HG02571 (cell line): ENCODE results near the gene IGDCC3.

Experiments
- ATAC-seq: cut with Tn5 transposase; IDR thresholded peaks from one replicate; pipeline ENCODE4 v1.9.1; 2021; ENCODE audit warnings: mild to moderate bottlenecking, moderate library complexity; ENCODE audit not compliant: unreplicated experiment

Gene IGDCC3

GRCh38 chr15:65377976-65378366 lies at the start of gene IGDCC3:
IGDCC3 (minus strand) TSS chr15:65378002; CDS start chr15:65377788, 214 bp downstream.
- ATAC-seq = no peak

DNA sequence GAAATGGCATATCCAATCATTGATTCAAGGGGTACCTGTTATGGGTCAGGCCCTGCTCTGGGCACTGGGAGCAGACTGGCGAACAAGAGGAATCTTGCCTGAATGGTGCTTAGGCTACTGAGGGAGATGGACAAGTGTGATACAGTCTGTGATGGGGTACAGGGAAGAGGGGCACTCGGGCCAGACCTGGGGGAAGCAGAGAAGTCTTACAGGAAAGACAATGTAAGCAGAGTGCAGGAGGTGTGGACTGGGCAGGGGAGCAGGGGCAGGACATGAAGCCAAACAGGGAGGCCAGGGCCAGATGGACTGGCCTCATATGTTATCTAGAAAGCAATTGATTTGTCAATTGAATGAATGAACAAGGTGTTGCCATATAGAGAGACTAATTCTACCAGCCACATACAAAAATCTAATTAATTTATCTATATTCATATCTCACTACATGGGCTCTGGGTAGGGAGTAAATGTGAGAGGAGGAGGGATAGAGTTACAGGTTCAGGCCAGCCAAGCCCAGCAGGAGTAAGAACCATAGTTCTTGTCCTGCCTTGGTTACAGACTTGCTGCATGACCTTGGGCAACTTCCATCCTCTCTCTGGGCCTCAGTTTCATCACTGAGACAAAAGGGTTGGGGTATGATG lies 48.5 kb upstream of the IGDCC3 start:
- no peak for ATAC-seq

DNA sequence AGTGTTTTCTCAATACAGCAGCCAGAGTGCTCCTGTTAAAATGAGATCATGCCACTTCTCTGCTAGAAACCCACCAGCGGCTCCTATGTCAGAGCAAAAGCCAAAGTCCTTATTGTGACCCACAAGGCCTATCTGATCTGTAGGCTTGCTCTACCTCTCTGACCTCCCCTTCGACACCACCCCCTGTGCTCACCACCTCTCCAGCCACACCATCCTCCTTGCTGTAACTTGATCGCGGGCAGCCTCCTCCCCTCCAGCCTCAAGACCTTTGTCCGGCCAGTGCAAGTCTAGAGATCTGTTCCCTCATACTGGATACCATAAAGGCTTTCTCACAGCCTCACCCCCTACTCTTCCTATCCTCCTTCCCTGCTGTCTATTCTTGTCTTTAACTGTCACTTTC lies 46.9 kb upstream of the IGDCC3 start:
- no peak for ATAC-seq

- no peak for ATAC-seq
Observed at GRCh38 chr15:65423976-65424679, 46.3 kb upstream of the IGDCC3 start.

GRCh38 chr15:65423150-65423975 lies 45.6 kb upstream of the IGDCC3 start:
- ATAC-seq = no peak

- no peak for ATAC-seq
Observed at GRCh38 chr15:65421360-65422215, 43.8 kb upstream of the IGDCC3 start.

DNA sequence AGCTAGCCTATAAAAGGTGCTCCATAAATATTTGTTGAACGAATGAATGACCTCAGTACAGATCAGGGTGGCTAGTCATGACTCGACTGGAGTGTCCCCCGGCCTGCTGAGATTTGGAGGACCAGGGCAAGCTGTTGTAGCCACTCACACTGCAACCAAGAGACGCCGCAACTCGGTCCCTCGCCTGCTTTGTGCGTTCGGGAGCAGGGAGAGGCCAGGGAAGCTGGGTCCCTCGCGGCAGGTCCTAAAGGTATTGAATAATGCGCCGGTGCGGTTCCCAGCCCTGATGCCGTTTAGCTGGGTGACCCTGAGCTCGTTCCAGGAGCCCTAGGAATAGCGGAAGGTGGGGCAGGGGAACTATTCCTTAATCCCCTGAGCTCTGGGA lies 43.2 kb upstream of the IGDCC3 start:
- no peak for ATAC-seq

DNA sequence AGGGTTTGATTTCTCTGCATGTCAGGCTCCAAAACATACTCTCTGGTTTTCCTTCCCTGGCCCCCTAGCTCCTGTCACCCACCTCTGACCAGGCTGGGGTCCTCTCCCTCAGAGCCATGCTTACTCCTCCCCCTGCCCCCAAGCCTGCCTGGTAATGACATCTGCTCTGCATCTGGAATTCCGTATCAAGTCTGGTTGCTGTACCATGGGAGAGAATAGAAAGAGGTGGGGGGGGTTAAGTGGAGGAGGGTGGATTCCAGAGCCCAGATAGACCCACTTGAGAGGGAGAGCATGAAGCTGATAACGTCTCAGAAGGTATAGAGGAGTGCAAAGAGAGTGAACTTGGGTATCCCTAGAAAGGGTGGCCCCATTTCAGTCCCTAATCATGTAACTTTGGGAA lies 40.8 kb upstream of the IGDCC3 start:
- ATAC-seq = no peak

- ATAC-seq = no peak
Observed at GRCh38 chr15:65416845-65417416, 39.1 kb upstream of the IGDCC3 start.

DNA sequence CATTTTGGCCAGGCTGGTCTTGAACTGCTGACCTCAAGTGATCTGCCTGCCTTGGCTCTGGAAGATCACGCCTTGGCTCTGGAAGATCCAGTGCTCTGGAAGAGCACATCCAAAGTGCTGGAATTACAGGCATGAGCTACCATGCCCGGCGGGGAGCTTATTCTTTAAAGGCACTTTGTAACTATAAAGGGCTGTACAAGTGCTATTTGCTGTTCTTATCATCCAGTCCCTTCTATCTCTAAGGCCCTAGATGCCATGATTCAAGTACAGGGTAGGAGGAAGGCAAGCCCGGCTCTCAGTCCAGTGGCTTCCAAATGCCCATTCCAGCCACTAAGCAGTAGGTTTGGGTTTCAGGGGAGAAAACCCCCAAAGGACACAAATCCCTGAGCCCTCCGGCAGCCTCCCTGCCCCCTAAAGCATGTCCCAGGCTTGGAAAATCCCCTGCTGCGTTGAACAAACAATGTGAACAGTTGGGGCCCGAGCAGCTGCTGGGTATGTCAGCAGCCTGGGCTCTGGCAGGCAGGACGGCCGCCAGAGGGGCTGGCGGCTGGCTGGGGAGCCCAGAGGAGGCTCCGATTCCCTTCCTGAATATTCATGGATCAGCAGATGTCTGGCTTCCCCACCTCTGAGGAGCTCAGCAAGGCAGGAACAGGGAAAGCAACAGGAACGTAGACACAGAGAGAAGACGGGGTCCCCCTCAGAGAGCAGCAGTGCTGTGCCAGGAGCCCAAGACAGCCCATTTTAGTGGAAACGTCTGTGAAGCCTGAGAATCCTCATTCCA lies 37.2 kb upstream of the IGDCC3 start:
- ATAC-seq = no peak

- ATAC-seq = no peak
Observed at GRCh38 chr15:65413760-65414144, 36.0 kb upstream of the IGDCC3 start.

DNA sequence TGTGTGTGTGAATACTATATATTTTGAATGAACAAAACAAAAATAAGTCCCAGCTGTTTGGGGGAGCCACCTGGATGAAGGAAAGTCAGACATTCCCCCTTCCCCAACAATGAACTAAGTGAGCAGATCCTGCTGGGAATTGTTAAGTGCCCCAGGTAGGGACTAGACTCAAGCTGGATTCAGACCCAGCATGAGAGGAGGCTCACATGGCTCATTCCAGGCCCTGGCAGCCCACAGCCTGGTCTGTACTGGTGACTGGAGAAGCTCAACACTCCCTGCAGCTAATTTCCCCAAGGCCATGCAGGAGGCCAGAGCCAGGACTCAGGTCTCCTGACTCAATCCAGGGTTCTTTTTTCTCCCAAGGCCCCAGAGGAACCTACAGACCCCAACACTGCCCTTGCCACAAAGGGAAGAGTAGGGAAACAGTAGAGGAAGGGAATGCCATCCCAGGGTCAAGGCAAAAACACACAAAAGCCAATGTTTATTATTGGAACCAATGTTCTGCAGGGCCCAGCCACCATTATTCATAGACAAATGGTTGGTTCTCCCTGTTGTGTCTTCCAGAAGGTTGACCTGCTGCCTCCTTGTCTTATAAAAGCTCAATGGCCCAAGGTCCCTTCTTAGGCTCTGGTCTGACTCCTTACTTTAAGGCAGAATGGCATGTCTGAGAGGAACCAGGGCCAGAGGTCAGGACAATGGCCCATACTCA lies 35.4 kb upstream of the IGDCC3 start:
- no peak for ATAC-seq

DNA sequence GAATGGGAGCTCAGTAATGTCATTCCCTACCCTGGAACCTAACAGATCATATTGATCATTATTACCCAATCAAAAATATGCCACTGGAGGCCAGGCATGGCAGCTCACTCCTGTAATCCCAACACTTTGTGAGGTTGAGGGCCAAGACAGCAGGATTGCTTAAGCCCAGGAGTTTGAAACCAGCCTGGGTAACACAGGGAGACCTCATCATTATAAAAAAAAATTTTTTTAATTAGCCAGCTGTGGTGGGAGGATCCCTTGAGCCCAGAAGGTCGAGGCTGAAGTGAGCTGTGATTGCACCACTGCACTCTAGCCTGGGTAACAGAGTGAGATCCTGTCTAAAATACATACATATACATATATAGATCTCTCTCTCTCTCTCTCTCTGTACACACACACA lies 34.8 kb upstream of the IGDCC3 start:
- ATAC-seq = no peak

GRCh38 chr15:65411465-65412071 lies 33.8 kb upstream of the IGDCC3 start:
- no peak for ATAC-seq

GRCh38 chr15:65410972-65411371 lies 33.2 kb upstream of the IGDCC3 start:
- no peak for ATAC-seq

GRCh38 chr15:65410036-65410435 lies 32.2 kb upstream of the IGDCC3 start:
- ATAC-seq = no peak

DNA sequence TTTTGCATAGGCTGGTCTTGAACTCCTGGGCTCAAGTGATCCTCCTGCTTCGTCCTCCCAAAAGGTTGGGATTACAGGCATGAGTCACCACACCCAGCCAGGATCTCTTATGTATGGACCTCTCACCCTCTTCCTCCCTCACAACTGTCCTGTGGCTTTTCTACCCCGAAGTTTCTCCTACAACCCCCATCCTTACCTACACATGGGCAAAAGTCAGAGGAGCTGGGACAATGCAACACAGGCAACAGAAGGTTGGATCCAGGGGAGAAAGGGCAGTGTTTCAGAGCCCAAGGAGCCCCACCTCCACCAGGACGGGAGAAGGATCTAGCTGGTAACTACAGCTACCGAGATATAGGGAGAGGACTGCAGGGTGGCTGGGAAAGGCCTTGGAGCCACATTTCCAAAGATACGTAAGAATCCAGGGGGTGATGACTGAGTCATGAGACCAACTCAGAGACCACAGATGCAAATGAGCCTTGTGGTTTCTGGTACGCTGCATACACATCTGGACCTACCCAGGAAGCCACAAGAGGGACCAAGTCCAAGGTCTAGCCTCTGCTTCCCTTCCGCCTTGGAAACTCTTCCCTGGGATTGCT lies 31.3 kb upstream of the IGDCC3 start:
- no peak for ATAC-seq

GRCh38 chr15:65408324-65409035 lies 30.7 kb upstream of the IGDCC3 start:
- ATAC-seq = no peak
